GM10266 (cell line): ENCODE data around the gene NDEL1.

ENCODE experiments used
- DNase-seq: peaks from one replicate; pipeline ENCODE4 v3.0.0; 2012; ENCODE audit errors: extremely low spot score
- TF ChIP-seq, protein P1 (sequence below): IDR thresholded peaks from 2 replicates; pipeline ENCODE4 v1.5.1; 2012; ENCODE audit warnings: mild to moderate bottlenecking, low read depth; ENCODE audit not compliant: control insufficient read depth, insufficient read depth; ENCODE audit errors: missing control alignments

The NDEL1 gene

DNA sequence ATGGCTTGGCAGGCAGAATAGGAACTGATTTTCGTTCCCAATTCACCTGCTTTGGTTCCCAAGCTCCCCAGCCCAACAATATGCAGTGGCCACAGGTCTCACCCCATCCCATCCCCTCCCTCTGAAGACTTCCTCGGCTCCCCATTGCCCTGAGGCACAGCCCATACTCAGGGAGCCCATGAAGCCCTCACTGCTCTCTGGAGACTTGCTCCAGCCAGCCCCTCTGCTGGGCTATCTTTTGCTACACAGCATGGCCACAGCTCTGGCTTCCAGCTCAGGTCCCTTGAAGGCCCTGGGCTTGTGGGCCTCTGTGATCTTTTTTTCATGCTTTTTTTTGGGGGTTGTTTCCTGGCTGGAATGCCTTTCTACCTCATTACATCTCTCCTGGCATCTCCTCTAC, 29.5 kb upstream of the NDEL1 start:
- DNase-seq: no peak
- TF ChIP-seq, protein P1, sequence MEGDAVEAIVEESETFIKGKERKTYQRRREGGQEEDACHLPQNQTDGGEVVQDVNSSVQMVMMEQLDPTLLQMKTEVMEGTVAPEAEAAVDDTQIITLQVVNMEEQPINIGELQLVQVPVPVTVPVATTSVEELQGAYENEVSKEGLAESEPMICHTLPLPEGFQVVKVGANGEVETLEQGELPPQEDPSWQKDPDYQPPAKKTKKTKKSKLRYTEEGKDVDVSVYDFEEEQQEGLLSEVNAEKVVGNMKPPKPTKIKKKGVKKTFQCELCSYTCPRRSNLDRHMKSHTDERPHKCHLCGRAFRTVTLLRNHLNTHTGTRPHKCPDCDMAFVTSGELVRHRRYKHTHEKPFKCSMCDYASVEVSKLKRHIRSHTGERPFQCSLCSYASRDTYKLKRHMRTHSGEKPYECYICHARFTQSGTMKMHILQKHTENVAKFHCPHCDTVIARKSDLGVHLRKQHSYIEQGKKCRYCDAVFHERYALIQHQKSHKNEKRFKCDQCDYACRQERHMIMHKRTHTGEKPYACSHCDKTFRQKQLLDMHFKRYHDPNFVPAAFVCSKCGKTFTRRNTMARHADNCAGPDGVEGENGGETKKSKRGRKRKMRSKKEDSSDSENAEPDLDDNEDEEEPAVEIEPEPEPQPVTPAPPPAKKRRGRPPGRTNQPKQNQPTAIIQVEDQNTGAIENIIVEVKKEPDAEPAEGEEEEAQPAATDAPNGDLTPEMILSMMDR: no peak

DNA sequence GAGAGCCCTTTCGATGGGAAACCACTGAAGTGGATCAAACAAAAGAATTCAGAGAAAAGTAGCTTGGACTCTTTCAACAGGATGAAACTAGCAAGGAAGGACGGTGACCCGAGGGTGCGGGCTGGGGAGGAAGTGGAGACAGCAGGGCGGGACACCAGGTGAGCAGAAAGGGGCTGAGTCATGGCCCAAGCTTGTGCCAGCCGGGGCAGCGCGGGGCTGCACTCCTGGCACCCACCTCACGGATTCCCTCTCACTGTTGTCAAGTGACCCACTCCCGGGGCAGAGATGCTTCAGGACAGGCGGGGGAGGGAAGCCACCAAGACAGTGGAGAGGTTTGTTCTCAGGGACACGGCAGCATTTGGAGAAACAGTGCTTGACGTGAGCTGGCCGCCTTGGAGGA, 27.3 kb upstream of the NDEL1 start:
- DNase-seq: no peak
- TF ChIP-seq, protein P1: no peak

DNA sequence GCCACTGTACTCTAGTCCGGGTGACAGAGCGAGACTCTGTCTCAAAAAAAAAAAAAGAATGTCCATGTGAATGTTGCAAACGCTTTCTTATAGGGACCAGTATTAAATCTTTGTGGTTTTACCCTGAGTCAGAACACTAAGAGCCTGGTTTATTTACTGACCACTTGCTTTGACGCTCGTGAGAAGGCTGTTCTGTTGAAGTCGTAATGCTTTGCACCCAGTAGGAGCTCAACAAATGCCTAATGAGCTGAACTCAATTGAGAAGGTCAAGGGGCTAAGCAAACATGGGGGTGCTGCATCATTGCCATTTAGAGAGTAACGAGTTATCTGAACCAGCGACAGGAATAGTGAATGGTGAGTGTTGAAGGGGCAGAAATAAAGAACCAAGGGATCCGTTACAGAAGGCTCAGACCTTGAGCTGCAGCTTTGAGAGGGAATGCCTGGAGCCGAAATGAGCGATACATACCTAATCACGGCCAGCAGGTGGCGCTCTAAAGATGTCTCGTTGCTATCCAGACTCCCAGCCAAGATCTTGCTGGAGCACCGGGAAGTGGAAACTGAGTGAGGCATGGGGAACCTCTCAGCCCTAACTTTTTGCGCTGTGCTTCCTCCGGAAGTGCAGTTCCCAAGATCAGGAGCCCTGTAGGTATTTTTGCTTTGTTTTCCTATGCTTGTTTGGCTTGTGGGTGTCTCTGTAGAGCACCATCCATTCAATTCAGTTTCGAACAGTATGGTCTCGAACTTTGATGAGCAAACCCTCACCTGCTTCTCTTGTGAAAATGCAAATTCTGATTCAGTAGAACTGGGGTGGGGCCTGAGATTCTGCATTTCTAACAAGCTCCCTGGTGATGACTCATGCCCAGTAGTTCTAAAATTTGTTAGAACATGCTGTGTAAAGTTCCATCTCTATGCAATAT, 25.5 kb upstream of the NDEL1 start:
- peak; percentile 67 for DNase-seq
- TF ChIP-seq, protein P1: peak; percentile 89

DNA sequence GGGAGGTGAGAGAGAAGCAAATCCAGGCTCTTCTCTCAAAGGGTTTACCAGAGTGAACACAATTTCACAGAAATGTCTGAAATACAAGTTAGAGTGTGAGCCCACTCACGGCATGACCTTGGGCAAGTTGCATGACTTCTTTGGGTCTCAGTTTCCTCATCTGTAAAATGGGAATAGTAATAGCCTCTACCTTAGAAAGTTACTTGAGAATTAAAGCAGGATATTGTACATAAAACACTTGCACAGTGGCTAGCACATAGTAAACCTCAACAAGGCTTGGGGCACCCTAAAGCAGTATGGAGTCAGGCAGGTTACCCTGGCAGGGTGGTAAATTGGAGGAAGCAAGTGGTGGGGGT, 24.8 kb upstream of the NDEL1 start:
- no peak for DNase-seq
- TF ChIP-seq, protein P1: no peak

DNA sequence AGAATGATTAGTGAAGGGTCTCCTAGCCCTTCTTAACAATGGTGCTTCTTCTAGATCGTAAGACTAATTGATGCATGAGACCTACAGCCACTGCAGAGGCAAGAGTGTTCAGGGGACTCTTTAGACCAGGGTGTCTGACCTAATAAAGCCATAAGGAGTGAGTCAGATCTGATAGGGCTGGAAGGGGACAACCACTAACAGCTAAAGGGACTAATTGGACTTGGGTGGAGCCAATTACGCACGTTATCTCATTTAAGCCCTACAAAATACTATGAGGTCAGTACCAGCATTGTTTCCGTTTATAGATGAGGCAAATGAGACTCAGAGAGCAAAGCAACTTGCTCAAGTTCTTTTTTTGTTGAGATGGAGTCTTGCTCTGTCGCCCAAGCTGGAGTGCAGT, 23.6 kb upstream of the NDEL1 start:
- no peak for DNase-seq
- TF ChIP-seq, protein P1: no peak

DNA sequence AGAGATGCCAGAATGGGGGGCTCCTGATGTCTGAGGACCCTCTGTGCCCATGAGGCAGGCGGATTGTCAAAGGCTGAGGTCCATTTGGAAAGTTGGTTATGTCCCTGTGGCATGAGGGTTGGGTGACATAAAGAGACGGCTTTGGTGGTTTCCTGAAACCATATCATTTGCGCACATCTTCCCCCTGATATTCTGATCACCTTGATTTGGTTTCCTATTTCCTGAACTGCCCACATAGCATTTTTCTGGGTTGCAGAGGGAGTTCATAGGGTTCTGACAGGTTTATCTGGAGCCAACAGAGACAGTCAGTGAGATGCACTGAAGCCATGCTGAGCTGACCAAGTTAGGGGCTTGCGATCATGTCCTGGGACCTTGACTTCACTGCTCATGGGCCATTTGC, 22.4 kb upstream of the NDEL1 start:
- TF ChIP-seq, protein P1: no peak

DNA sequence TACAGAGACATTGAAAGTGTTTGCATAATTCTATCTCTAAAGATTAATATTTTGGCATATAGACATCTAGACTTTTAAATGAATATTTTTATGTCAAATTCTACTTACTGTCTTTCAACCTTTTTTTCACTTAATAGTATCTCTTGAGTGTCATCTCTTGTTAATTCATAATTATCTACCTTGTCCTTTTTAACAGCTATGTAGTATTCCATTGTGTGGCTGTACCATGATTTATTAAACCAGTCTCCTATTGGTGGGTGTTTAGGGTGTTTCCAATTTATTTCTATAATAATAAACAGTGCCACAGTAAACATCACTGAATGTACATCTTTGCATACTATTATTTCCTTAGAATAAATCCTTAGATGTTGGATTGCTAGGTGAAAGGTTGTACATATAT, 21.7 kb upstream of the NDEL1 start:
- no peak for DNase-seq
- TF ChIP-seq, protein P1: no peak

More for the DNA sequence above, 22.4 kb upstream of the NDEL1 start:
- DNase-seq: no peak
